SK-N-SH (cell line): ENCODE data around the gene HOXA4.
A peak's percentile ranks its signal among the peaks of the same experiment; 100 is the strongest.

Source experiments
- EZH2phosphoT487 ChIP-seq: fragments of 200-600 bp; sonication (generic); IDR thresholded peaks from 2 replicates; pipeline ENCODE4 v1.6.1; 2017; ENCODE audit warnings: low read depth, mixed run types, mild to moderate bottlenecking, antibody characterized with exemption, moderate library complexity, borderline replicate concordance
- GABPA ChIP-seq: IDR thresholded peaks from 2 replicates; pipeline ENCODE4 v1.4.0; 2012; ENCODE audit warnings: low read depth, mild to moderate bottlenecking
- POLR2AphosphoS5 ChIP-seq: IDR thresholded peaks from 2 replicates; pipeline ENCODE4 v1.6.1; 2012; ENCODE audit warnings: low read depth, low read length
- TF ChIP-seq, protein P1 (sequence below): IDR thresholded peaks from 2 replicates; pipeline ENCODE4 v1.4.0; 2012; ENCODE audit warnings: low read depth, borderline replicate concordance
- TF ChIP-seq, protein P2 (sequence below): fragments of 200-600 bp; sonication (generic); IDR thresholded peaks from 2 replicates; pipeline ENCODE4 v1.6.1; 2017; ENCODE audit warnings: antibody characterized with exemption, mild to moderate bottlenecking, moderate library complexity
- TF ChIP-seq, protein P3 (sequence below): IDR thresholded peaks from 2 replicates; pipeline ENCODE4 v1.6.1; 2012; ENCODE audit warnings: mild to moderate bottlenecking, low read depth, low read length, moderate library complexity

GRCh38 chr7:27114881-27115220 lies 15.7 kb downstream of the HOXA4 start:
- TF ChIP-seq, protein P1, sequence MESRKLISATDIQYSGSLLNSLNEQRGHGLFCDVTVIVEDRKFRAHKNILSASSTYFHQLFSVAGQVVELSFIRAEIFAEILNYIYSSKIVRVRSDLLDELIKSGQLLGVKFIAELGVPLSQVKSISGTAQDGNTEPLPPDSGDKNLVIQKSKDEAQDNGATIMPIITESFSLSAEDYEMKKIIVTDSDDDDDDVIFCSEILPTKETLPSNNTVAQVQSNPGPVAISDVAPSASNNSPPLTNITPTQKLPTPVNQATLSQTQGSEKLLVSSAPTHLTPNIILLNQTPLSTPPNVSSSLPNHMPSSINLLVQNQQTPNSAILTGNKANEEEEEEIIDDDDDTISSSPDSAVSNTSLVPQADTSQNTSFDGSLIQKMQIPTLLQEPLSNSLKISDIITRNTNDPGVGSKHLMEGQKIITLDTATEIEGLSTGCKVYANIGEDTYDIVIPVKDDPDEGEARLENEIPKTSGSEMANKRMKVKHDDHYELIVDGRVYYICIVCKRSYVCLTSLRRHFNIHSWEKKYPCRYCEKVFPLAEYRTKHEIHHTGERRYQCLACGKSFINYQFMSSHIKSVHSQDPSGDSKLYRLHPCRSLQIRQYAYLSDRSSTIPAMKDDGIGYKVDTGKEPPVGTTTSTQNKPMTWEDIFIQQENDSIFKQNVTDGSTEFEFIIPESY = no peak
- TF ChIP-seq GABPA (no peak), POLR2AphosphoS5 (no peak), EZH2phosphoT487 (peak; percentile 24; the same call in 1 of the 2 replicates)
- TF ChIP-seq, protein P2, sequence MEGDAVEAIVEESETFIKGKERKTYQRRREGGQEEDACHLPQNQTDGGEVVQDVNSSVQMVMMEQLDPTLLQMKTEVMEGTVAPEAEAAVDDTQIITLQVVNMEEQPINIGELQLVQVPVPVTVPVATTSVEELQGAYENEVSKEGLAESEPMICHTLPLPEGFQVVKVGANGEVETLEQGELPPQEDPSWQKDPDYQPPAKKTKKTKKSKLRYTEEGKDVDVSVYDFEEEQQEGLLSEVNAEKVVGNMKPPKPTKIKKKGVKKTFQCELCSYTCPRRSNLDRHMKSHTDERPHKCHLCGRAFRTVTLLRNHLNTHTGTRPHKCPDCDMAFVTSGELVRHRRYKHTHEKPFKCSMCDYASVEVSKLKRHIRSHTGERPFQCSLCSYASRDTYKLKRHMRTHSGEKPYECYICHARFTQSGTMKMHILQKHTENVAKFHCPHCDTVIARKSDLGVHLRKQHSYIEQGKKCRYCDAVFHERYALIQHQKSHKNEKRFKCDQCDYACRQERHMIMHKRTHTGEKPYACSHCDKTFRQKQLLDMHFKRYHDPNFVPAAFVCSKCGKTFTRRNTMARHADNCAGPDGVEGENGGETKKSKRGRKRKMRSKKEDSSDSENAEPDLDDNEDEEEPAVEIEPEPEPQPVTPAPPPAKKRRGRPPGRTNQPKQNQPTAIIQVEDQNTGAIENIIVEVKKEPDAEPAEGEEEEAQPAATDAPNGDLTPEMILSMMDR = no peak
- TF ChIP-seq, protein P3, sequence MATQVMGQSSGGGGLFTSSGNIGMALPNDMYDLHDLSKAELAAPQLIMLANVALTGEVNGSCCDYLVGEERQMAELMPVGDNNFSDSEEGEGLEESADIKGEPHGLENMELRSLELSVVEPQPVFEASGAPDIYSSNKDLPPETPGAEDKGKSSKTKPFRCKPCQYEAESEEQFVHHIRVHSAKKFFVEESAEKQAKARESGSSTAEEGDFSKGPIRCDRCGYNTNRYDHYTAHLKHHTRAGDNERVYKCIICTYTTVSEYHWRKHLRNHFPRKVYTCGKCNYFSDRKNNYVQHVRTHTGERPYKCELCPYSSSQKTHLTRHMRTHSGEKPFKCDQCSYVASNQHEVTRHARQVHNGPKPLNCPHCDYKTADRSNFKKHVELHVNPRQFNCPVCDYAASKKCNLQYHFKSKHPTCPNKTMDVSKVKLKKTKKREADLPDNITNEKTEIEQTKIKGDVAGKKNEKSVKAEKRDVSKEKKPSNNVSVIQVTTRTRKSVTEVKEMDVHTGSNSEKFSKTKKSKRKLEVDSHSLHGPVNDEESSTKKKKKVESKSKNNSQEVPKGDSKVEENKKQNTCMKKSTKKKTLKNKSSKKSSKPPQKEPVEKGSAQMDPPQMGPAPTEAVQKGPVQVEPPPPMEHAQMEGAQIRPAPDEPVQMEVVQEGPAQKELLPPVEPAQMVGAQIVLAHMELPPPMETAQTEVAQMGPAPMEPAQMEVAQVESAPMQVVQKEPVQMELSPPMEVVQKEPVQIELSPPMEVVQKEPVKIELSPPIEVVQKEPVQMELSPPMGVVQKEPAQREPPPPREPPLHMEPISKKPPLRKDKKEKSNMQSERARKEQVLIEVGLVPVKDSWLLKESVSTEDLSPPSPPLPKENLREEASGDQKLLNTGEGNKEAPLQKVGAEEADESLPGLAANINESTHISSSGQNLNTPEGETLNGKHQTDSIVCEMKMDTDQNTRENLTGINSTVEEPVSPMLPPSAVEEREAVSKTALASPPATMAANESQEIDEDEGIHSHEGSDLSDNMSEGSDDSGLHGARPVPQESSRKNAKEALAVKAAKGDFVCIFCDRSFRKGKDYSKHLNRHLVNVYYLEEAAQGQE = no peak
